Purkinje cell (primary cell): ENCODE data around the gene TPI1. TPM values are rescaled to one million over a fixed set of nuclear protein-coding genes. Genes with fewer than 3 reads are reported as not detected.

Experiments
- polyA plus RNA-seq: library from polyadenylated mRNA; unstranded; fragments of >200 nt; fragmentation: Nextera tagmentation; gene quantifications from 2 replicates; pipeline ENCODE4 v1.2.1, GENCODE V29; 2014

TPI1 gene
- 1,435 and 2,077 TPM in 2 replicates for polyA plus RNA-seq

GRCh38 chr12:6867413-6868210, at the start of gene TPI1:
Gene TPI1, plus strand, starts transcription at chr12:6867531. Its CDS starts 36 bp downstream, at chr12:6867567.

GRCh38 chr12:6821591-6822425, 45.5 kb upstream of the TPI1 start, which contains the start of gene GPR162:
Gene GPR162, plus strand, starts transcription at chr12:6821821. Its CDS starts 2,078 bp downstream, at chr12:6823899.

GRCh38 chr12:6827982-6828780, 39.1 kb upstream of the TPI1 start, which contains the start of gene P3H3:
Gene P3H3, plus strand, starts transcription at chr12:6828407. Its CDS starts 34 bp downstream, at chr12:6828441.

GRCh38 chr12:6840761-6841515, 26.4 kb upstream of the TPI1 start, which contains the start of gene GNB3:
Gene GNB3, plus strand, starts transcription at chr12:6840925. Its CDS starts 363 bp downstream, at chr12:6841288.

GRCh38 chr12:6851153-6851920, 16.0 kb upstream of the TPI1 start, which contains the start of gene CDCA3:
Gene CDCA3, minus strand, starts transcription at chr12:6851286. Its CDS starts 334 bp downstream, at chr12:6850952.

GRCh38 chr12:6851921-6852650, 15.2 kb upstream of the TPI1 start, which contains the start of gene USP5:
Gene USP5, plus strand, starts transcription at chr12:6852150. Its CDS starts 30 bp downstream, at chr12:6852180.

GRCh38 chr12:6873094-6874014, 6.0 kb downstream of the TPI1 start, which contains the start of gene SPSB2:
Gene SPSB2, minus strand, starts transcription at chr12:6873303. Its CDS starts 402 bp downstream, at chr12:6872901.

GRCh38 chr12:6904280-6905276, 37.2 kb downstream of the TPI1 start, which contains the start of gene LRRC23:
Gene LRRC23, plus strand, starts transcription at chr12:6904822. Its CDS starts 812 bp downstream, at chr12:6905634.

GRCh38 chr12:6914246-6914946, 47.1 kb downstream of the TPI1 start, which contains the start of gene ENO2:
Gene ENO2, plus strand, starts transcription at chr12:6914580. Its CDS starts 1,253 bp downstream, at chr12:6915833.

Other genes starting within 250 kb of the TPI1 start
- gene LPAR5, start 231.6 kb upstream of the TPI1 start, polyA plus RNA-seq, result not detected in 2 replicates
- not detected in 2 replicates for gene ACRBP, start 220.1 kb upstream of the TPI1 start, polyA plus RNA-seq
- 22.4 and 27.0 TPM in 2 replicates for gene ING4, start 204.4 kb upstream of the TPI1 start, polyA plus RNA-seq
- 2.3 and 2.8 TPM in 2 replicates for gene ZNF384, start 178.2 kb upstream of the TPI1 start, polyA plus RNA-seq
- 15.3 and 29.7 TPM in 2 replicates for gene PIANP, start 166.7 kb upstream of the TPI1 start, polyA plus RNA-seq
- 52.4 and 53.2 TPM in 2 replicates for gene COPS7A, start 143.5 kb upstream of the TPI1 start, polyA plus RNA-seq
- gene MLF2, start 114.4 kb upstream of the TPI1 start, polyA plus RNA-seq, result 161 and 204 TPM in 2 replicates
- gene PTMS, start 101.2 kb upstream of the TPI1 start, polyA plus RNA-seq, result 10.0 and 10.3 TPM in 2 replicates
- gene LAG3, start 95.0 kb upstream of the TPI1 start, polyA plus RNA-seq, result not detected in 2 replicates
- 0.27 and 1.4 TPM in 2 replicates for gene CD4, start 78.0 kb upstream of the TPI1 start, polyA plus RNA-seq
- gene GPR162, start 45.7 kb upstream of the TPI1 start, polyA plus RNA-seq, result 3.8 and 14.6 TPM in 2 replicates
- gene P3H3, start 39.1 kb upstream of the TPI1 start, polyA plus RNA-seq, result 0.34 and 1.6 TPM in 2 replicates
- gene GNB3, start 26.6 kb upstream of the TPI1 start, polyA plus RNA-seq, result 0.29 and 1.1 TPM in 2 replicates
- gene CDCA3, start 16.2 kb upstream of the TPI1 start, polyA plus RNA-seq, result 0.21 and 0.51 TPM in 2 replicates
- 10.5 and 14.9 TPM in 2 replicates for gene USP5, start 15.4 kb upstream of the TPI1 start, polyA plus RNA-seq
- gene SPSB2, start 5.8 kb downstream of the TPI1 start, polyA plus RNA-seq, result 0.55 TPM in 1 of 2 replicates, not detected in the other
- gene LRRC23, start 37.3 kb downstream of the TPI1 start, polyA plus RNA-seq, result 3.5 and 6.7 TPM in 2 replicates
- gene ENO2, start 47.0 kb downstream of the TPI1 start, polyA plus RNA-seq, result 224 and 335 TPM in 2 replicates
- gene ATN1, start 60.4 kb downstream of the TPI1 start, polyA plus RNA-seq, result 1.6 and 2.4 TPM in 2 replicates
- not detected in 2 replicates for gene RNU7-1, start 76.3 kb downstream of the TPI1 start, polyA plus RNA-seq
- 313 and 357 TPM in 2 replicates for gene C12orf57, start 76.5 kb downstream of the TPI1 start, polyA plus RNA-seq
- gene PTPN6, start 83.8 kb downstream of the TPI1 start, polyA plus RNA-seq, result 0.39 TPM in 1 of 2 replicates, not detected in the other
- 66.1 and 89.6 TPM in 2 replicates for gene PHB2, start 103.1 kb downstream of the TPI1 start, polyA plus RNA-seq
- 36.1 and 37.1 TPM in 2 replicates for gene EMG1, start 103.4 kb downstream of the TPI1 start, polyA plus RNA-seq
- 4.4 and 5.9 TPM in 2 replicates for gene LPCAT3, start 150.9 kb downstream of the TPI1 start, polyA plus RNA-seq
- 9.1 and 16.7 TPM in 2 replicates for gene C1S, start 193.2 kb downstream of the TPI1 start, polyA plus RNA-seq
- gene C1R, start 224.9 kb downstream of the TPI1 start, polyA plus RNA-seq, result 0.78 and 8.0 TPM in 2 replicates
- gene C1RL, start 241.7 kb downstream of the TPI1 start, polyA plus RNA-seq, result 2.8 and 4.1 TPM in 2 replicates